NCI-H187 (cell line): ENCODE data around the gene ABCB9.
A peak's percentile ranks its signal among the peaks of the same experiment; 100 is the strongest.
"Not testable (repeated sequence)": the region's sequence is repeated elsewhere in the genome, so short reads cannot be mapped to it uniquely, and the experiment has no call there.

ENCODE experiments used
- DNase-seq, 2 experiments: peaks; one replicate each; lab custom pipeline; 2025; lab: John Stamatoyannopoulos, UW

The ABCB9 gene

DNA sequence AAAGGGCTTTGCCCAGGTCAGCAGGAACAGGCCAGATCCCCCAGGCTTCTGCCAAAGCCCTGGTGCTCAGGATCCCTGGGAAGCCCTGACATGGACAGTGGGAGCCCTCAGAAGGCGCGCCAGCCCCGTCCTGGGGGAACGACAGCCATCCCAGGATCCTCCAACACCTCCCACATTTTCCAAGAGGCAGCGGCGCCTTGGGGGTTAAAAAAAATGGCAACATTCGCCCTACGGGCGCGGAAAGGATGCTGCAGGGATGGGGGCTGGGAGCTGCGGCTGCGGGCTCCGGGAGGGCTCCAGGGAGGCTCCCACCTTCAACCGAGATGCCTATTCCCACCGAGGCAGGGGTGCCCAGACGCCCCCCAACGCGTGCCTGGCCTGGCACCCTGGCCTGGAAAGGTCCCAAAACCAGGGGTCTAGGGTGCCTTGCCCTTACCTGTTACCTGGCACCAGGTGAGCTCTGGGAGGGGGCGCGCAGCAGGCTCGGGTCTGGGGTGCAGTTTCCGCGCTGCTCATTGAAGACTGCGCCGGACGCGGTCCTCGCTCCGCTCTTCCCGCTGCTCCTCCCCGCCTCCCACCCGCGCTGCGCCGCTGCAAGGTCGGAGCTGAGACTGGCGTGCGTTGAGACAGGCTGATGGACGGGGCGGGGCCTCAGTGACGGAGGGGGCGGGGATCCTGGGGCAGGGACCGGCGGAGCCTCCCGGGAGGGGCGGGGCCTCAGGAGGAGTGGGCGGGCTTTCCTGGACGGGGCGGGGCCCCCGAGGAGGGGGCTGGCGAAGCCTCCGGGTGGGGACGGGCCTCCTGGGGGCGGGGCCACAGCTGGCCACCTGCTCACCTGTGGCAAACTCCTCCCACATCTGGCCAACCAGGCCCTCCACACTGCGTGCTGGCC, at the start of gene ABCB9:
ABCB9 (minus strand) TSS at position 613 of the 892 bp plus-strand sequence. CDS start 6,228 bp downstream, outside the sequence.
- peak; percentile 94 to 97 for DNase-seq

DNA sequence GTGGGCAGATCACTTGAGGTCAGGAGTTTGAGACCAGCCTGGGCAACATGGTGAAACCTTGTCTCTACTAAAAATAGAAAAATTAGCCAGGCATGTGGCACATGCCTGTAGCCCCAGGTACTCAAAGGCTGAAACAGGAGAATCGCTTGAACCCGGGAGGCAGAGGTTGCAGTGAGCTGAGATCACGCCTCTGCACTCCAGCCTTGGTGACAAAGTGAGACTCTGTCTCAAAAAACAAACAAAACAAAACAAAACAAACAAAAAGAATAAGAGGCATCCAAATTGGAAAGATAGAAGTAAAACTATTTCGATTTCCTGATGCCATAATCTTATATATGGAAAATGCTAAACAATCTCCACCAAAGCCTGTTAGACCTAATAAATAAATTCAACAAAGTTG, 48.2 kb upstream of the ABCB9 start:
- DNase-seq = not testable (repeated sequence)

DNA sequence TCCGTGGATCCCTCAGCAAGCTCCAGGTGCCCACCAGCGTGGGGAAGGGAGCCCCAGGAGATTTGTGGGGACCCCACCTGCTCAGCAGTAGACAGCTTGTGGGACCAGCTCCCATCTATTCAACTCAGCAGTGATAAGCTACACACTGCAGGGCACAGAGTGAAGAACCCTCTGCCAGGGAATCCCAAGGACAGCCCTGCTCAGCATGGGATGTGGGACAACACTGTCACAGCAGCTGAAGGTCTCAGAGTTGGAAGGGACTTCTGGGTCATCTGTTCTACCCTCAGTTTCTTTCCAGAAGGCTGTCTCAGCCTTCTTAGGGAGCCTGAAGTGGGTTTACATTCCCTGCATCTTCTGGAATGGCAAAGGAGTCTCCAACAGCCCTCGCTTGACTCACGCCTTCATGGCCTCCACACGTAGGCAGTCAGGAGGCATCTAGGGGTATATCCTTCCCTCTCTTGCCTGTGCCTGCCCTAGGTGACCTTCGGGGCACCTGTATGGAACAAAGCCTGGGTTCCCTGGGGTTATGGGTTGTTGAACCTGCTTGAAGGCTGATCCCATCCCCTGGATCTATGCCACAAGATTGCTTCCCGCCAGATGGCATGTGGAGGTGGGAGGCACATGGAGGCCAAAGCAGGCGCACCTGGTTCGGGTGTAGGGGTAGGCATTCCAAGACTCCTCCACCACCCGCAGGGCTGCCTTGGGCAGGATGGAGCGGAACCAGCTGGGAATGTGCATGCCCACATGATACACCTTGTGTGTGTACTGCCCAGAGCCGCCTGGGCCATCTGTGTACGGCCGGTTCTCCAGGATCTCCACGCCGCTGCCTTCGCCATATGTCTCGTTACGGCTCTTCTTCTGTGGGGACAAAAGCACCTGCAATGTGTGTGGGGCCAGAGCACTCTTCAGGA, 47.2 kb upstream of the ABCB9 start:
- no peak for DNase-seq

DNA sequence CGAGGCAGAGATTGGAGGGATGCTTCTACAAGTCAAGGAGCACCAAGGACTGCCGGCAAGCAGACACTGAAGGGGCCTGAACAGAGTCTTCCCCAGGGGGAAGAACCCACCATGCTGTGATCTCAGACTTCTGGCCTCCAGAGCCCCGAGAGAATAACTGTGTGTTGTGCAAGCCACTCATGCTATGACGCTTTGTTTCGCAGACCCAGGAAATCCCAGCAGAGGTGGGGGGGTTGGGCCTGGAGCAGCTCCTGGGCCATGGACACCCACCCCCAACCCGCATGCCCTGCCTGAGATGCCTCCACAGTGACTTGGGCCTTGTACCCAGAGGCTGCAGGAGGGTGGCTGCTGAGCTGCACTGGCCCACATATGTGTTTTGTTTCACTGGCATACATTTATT, 45.4 kb upstream of the ABCB9 start:
- no peak for DNase-seq

DNA sequence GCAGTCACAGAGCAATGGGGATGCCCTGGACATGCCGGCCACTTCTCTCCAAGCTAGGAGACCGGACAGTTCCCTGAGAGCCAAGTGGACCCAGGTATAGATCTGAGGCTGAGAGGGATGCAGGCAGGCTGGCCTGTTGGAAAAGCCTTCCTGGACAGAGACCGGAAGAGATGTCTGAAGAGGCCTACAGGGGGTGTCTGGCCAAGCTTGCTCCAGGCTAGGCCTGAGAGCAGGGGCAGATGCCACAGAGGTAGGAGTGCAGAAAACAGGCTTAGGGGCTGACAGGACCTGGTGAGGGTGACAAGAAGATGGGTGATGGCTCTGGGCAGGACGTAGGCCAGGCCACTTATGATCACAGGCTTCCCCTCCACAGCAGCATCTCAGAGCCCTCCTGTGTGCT, 44.4 kb upstream of the ABCB9 start:
- no peak for DNase-seq

DNA sequence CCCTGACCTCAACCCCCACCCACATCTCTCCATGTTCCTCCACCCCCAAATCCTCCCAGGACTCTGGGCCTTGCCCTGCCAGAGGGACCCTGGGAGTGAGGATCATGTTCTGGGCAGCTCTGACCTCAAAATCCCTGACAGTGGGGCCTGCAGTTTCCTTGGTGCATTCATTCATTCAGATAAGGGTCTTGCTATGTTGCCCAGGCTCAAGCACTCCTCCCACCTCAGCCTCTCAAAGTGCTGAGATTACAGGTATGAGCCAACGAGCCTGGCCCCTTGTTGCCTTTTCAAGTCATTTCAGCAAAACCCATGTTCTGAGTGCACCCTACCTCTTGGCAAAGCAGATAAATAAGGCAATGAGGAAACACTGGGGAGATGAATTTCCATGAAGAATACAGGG, 43.8 kb upstream of the ABCB9 start:
- DNase-seq = no peak

DNA sequence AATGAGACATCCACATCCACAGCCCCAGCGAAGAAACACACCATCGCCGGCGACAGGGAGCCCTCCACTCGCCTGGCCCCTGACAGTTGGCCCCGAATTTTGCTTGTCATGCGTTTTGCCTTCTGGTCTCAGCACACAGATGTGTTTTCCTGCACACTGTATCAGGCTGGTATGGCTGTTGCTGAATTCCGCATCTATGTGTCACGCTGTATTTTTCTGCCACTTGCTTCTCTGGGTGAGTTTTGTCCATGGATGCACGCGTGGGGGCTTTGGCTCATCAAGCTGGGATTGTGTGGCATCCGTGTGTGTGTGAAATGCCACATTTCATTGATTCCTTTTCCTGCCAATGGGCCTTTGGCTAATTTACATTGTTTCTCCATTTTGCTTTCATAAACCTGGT, 40.7 kb upstream of the ABCB9 start:
- DNase-seq = no peak

DNA sequence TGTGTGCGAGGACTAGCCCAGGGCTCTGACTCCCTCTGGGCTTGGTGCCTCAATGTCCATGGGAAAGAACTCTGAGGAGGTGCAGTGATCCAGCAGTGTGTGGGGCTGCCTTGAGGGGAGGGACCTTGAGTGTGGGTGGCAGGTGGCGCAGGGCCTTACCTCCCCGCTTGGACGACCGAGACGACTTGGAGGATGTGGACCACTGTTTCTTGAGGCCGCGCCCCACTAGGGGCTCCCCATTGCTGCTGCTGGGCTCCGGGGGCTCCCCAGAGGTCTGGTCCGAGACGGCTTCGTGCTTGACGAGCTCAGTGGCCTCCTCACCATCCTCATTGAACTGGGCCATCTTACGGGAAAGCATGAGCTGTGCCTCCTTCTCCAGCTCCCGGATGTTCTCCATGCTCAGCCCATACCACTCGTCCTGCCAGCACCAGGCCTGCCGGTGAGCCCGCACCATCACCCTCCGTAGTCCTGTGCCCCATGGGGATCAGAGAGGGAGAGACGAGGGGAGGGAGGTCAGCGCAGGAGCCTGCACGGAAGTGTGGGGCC, 38.9 kb upstream of the ABCB9 start:
- DNase-seq = no peak

DNA sequence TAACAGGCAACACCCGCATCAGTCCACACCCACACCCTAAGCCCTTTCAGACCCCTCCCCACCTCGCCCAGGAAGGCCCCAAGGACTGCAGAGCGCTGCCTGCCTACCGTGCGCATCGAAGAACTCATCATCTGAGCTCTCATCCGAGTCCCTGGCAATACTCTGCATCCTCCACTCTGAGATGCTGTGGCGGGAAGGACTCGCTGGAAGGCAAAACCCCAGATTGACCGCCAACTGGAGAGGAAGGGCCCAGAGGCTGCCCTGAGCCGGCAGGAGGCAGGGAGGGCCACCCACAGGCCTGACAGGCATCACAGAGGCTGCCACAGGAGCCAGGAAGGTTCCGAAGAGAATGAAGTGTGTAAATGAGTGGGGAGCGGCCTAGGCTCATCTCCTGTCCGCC, 38.0 kb upstream of the ABCB9 start:
- DNase-seq = no peak

DNA sequence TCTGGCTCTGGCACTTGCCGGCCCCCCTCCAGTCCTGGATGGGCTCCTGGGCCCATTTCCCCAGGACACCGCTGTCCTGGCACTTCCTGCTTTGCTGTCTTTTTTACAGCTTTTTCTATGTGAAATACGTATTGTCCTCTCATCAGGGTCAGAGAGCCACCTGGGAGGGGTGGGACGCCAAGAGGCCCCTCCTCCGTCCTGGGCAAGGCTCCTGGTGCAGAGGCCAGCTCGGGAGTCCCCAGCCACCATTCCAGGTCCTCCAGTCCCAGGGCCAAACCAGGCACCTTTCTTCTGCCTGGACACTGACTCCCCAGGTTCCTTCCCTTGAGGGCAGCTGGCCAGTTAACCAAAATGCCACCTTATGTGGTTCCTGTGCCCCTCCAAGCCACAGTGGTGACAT, 37.0 kb upstream of the ABCB9 start:
- DNase-seq = no peak

DNA sequence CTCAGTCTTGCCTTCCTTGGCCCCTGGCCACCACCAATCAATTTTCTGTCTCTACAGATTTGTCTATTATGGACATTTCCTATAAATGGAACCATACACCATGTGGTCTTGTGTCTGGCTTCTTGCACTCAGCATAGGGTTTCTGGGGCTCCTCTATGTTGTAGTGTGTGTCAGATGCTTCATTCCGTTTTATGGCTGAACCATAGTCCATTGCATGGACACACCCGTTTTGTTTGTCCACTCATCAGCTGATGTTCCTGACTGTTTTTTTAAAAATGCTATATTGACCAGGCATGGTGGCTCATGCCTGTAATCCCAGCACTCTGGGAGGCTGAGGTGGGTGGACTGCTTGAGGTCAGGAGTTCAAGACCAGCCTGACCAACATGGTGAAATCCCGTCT, 35.2 kb upstream of the ABCB9 start:
- no peak for DNase-seq

DNA sequence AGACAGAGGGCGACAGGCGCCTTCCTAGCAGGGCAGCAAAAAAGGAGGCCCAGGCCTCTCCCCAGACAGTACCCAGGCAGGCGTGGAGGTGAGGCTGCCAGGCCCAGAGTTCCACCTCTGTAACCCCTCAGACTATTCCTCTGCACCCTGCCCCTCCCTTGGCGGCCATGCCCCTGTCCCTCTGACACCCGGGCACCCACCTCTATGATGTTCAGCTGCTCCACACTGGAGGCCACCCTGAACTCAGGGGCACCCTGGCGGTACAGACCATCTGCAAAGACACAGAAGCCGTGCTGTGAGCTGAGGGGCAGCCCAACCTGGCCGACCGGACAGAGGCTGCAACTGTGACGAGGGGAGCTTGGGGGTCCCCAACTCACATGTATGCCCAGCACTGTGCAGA, 34.3 kb upstream of the ABCB9 start:
- DNase-seq = no peak

DNA sequence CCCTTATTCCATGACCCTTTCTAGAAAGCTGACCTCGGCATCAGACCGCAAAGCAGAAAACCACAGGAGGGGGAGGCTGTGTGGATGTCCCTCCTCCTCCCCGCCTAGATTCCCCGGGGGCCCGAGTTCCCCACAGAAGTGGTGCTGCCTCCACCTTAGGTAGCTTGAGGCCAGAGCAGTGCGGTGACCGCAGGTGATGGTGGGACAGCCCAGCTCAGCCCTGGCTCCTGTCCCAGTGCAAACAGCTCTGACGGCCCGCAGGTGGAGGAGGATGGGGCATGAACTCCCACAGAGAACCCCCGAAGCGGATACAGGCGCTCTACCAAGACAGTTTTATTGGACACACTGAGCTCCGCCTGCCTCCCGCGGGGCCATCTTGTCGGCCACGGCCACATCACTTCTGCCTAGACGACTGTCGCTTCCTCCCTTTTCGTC, 33.7 kb upstream of the ABCB9 start:
- no peak for DNase-seq

DNA sequence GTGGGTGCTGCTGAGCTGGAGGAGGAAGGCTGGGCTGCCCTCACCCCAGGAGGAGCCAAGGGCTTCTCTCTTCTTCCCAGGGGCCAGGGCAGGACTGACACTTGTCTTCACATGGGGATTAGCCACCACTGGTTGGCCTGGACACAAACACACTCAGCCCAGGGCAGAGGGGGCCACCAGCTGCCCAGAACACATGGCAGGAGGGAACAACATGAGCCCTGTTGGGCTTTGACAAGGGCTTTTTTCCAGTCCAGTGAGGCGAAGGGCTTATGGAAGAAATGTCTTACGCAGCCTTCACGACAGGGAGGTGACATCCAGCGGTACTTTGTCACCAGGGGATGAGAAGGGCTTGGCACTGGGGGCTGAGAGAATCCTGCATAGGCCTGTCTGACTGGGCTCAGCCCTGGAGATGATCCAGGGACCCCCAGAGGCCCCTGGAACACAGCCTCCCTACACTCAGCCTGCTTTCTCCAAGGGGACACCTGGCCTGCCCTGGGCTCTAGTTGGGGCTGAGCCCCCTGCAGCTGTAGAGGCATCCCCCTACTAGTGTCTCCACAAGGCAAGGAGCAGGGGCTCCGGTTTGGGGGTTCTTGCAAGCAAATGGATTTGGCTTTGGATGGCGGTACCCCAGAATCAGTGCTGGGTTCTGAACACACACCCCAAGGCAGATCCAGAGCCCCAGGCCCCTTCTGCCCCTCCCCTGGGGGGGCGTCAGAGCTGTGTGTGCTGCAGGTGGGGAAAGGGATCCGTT, 33.1 kb upstream of the ABCB9 start:
- no peak for DNase-seq

DNA sequence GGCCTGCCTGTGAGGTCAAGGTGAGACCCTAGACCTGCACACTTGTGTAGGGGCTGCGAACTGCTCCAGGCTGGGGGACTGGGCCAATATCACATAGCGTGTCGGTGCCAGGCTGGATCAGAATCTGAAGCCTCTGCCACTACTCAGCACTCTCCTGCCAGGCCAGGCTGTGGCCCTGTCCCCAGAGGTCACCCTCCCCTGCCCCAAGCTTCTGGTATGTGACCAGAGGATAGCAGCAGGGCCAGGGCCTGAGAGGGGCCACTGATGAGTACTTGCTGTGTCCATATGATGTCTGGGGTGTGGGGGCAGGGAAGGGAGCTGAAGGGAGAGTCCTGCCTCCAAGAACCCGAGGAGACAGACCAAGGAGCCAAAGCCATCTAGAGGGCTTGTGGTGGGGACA, 32.1 kb upstream of the ABCB9 start:
- DNase-seq = no peak

DNA sequence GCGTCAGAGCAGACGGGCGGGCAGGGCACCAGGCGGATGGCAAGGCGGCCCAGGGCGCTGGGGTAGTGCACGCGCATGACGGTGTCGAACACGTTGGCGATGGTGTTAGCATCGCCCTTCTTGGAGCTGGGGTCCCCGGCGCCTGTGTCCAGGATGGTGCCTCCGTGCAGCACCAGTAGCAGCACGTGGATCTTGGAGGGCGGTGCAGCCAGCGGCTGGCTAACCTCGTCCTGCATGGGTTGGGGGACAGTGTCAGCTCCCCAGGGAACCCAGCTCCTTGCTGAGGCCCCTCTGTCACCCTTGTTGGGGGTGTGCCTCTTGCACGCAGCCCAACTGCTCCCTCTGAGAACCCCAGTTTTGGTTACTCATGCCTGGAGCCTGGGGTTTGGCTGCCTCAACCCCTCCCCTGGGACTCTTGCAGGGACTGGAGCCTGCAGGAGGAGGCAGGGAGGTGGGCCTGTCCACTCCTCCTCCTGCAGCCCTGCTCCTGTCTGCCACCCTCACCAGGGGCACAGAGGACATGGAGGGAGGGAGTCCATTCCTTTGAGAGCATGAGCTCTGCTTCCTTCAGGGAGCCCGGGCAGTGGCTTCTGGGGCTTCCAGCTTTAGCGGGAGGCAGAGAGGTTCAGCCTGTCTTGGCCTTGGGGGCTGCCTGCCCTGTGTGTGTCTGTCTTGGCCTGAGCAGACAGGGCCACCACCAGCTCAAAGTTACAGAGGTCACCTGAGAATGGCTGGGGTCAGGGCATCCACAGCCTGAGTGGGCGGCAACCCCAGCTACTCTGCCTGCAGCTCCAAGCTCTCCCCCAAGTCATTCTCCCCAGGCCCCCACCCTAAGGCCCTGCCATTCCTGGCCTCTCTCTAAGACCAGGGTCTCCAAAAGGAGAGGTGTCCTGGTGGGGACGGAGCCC, 31.3 kb upstream of the ABCB9 start:
- no peak for DNase-seq

DNA sequence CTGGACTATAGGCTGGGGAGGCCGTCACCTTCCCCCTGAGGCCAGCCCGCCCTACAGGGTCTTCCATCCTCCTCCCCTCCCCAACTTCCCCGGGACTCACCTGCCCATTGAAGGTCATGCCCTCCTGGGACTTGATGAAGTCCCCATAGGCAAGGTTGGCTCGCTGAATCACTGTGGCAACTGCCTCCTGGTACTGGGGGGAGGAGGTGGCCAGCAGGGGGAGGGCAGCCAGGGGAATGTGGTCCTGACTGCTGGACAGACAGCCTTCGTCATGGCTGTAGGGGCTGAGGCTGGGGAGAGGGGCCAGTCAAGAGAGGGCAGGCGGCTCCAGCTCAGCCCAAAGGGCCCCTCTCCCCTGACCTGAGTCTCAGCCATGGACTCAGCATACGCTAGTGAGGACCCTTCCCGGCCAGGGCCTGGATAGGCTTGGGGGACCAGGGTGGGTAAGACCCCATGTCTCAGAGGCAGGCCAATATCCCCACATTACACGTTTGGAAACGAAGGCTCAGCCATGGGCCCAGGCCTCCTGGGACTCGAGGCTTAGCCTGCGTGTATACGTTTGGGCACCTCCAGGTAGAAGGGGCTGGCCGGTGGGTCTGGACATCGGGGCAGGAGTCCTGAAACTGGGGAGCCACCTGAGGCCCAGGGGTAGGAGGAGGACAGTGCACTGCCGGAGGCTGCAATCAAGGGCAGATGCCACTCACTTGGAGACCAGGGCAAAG, 30.5 kb upstream of the ABCB9 start:
- DNase-seq = no peak

DNA sequence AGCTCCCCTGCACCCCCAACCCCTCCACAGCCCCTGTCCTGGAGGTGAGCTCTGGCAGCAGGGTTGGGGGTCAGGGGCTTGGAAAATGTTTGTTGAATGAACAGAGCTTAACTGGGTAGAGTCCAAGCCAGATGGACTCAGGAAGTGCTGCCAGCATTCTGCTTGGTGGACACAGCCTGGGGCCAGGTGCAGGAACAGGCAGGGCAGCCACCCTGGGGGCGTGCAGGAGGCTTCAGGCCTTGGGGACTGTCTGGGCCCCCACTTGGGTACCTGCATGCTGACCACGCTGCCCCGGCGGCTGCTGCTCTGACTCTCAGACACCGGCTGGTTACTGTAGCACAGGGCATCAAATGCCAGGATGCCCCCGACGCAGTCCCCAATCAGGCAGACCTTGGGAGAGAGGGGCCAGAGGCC, 29.9 kb upstream of the ABCB9 start:
- no peak for DNase-seq

DNA sequence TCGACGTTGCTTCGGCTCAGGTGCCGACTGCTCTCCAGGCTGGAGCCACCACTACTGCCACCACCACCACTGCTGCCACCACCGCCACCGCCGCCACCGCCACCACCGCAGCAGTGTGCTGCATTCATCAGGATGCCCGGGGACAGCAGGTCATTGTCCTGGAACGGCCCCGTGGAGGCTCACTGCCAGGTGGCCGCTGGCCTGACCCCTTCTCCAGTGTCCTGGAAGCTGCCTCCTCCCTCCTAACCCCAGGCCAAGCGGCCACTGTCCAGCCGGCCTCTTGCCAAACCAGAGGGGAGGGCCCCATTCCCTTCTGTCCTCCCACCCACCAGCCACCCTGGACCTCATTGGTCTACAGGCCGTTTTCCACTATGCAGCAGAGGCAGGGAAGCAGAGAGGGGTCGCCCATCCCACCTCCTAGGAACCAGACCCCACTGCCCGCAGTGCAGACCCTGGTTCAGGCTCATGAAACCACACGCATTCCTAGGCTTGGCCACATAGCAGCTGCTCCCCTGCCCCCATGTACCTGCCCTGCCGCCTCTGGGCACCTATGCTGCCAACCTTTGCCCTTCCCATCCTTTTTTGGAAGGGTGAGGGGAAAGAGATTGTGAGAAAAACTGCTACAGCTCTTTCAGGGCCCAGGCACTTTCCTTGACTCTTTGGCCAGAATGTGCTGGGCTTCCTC, 29.4 kb upstream of the ABCB9 start:
- DNase-seq = no peak
